ENCODE data around the gene ADORA1. TPM values are rescaled to one million over a fixed set of nuclear protein-coding genes. Genes with fewer than 3 reads are reported as not detected.

The ADORA1 gene
- total and polyA plus RNA-seq, 2 of the 4 experiments (the other 2 are of a cell fraction), result 0.36 to 0.56 TPM

DNA sequence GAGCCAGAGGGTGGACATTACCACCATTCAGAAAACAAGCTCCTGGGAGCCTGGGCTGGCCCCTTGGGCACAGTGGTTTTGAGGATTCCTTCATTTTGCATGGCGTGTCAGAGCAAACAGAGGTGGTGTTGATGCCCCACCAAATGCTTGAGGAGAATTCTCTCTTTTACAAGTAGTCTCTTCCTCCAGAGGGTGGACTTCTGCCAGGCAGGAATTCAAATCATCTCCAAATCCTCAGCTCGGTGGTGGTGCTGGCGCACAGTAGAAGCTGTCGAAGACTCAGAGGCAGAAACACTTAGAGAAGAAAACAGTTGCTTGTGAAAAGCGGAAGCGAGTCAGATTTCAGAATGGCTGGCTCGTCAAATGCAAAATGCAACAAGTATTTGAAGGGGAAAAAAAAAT, 62.4 kb downstream of the ADORA1 start:
- dilution Hi-C loops (cut with HindIII; ENCODE audit: low sequenced_read_pairs, unreplicated experiment), result no loop called here
- in situ Hi-C loops (cut with MboI; ENCODE audit: low sequenced_read_pairs), result no loop called here
- Histone ChIP-seq H3K56ac (ENCODE audit: extremely low read depth, insufficient read depth, low read length) (no peak overlapping the region), H2BK120ac (ENCODE audit: low read depth, low read length) (no peak overlapping the region), H3K14ac (replicated peaks; ENCODE audit: low read depth, low read length) (no peak overlapping the region), H3K9me1 (ENCODE audit: insufficient read depth, low read length) (no peaks in the 10 kb centered on the region), H4K8ac (ENCODE audit: low read depth in 2 of 2, low read length in 2 of 2) (no peak overlapping the region), H3K23ac (ENCODE audit: low read depth, low read length) (no peak overlapping the region), H3K4me3 (ENCODE audit: insufficient read depth, low read depth, low read length) (no peak overlapping the region), H4K5ac (ENCODE audit: low read depth, low read length) (no peak overlapping the region), H3K9ac (ENCODE audit: low read depth, low read length) (no peak overlapping the region), H3K4me2 (ENCODE audit: low read depth, low read length) (no peak overlapping the region), H3K9me3 (ENCODE audit: control insufficient read depth, insufficient read depth, low read length) (no peaks in the 10 kb centered on the region), H3K4me1 (ENCODE audit: control insufficient read depth, insufficient read depth, low read length) (peaks cover 3% of the 10 kb centered on the region; the same call in 1 of the 2 replicates), H3K4ac (ENCODE audit: low read depth, low read length) (no peak overlapping the region), H2BK15ac (ENCODE audit: low read depth, low read length) (no peak overlapping the region), H2BK20ac (ENCODE audit: low read depth, low read length) (no peak overlapping the region), H3K27me3 (ENCODE audit: control insufficient read depth, insufficient read depth, low read length) (peaks cover 20% of the 10 kb centered on the region), H2BK5ac (ENCODE audit: low read depth, low read length, poor library complexity, severe bottlenecking) (no peak overlapping the region), H4K20me1 (ENCODE audit: insufficient read depth, low read length) (no peaks in the 10 kb centered on the region), H3K18ac (ENCODE audit: low read depth, low read length) (no peak overlapping the region), H2AFZ (replicated peaks; ENCODE audit: low read length, poor library complexity) (no peak overlapping the region), H3K27ac (ENCODE audit: insufficient read depth, low read length) (no peak overlapping the region), H2AK9ac (replicated peaks; ENCODE audit: low read depth, low read length, poor library complexity) (no peak overlapping the region), H4K91ac (ENCODE audit: insufficient read depth, low read depth, low read length) (no peak overlapping the region; the same call in 1 of the 2 replicates), H2AK5ac (ENCODE audit: low read depth, low read length) (no peak overlapping the region), H3K36me3 (ENCODE audit: control insufficient read depth, insufficient read depth, low read length) (no peaks in the 10 kb centered on the region), H3K79me1 (ENCODE audit: low read depth in 1 of 2, low read length in 2 of 2) (no peaks in the 10 kb centered on the region)
- DNase-seq (peak; percentile 15), ATAC-seq (ENCODE audit: low read depth) (peak; percentile 75)
- BruUV-seq (replicated peaks), result no TSS peak
- TF ChIP-seq FOS (IDR thresholded peaks at IDR 0.05; ENCODE audit: low read depth, low read length) (no peak), BHLHE40 (IDR thresholded peaks at IDR 0.05; ENCODE audit: low read depth, low read length) (no peak), CEBPB (IDR thresholded peaks at IDR 0.05; ENCODE audit: low read depth, low read length) (no peak), CTCF (conservative IDR thresholded peaks at IDR 0.05; ENCODE audit: low read depth, low read length) (no peak), NFE2L2 (IDR thresholded peaks at IDR 0.05; ENCODE audit: low read depth, low read length) (no peak)
- TF ChIP-seq, protein P1, sequence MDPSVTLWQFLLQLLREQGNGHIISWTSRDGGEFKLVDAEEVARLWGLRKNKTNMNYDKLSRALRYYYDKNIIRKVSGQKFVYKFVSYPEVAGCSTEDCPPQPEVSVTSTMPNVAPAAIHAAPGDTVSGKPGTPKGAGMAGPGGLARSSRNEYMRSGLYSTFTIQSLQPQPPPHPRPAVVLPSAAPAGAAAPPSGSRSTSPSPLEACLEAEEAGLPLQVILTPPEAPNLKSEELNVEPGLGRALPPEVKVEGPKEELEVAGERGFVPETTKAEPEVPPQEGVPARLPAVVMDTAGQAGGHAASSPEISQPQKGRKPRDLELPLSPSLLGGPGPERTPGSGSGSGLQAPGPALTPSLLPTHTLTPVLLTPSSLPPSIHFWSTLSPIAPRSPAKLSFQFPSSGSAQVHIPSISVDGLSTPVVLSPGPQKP (IDR thresholded peaks at IDR 0.05; ENCODE audit: borderline replicate concordance, low read depth, low read length), result no peak
- intact Hi-C loops (cut with micrococcal nuclease), result no loop called here
- 47% methylated on average over 2 of the region's 7 CpGs; no CpG with 5 or more reads in 1 of the 2 experiments for WGBS, 2 experiments (ENCODE audit: extremely low coverage in 2 of 2, insufficient read length in 1 of 2)
- ChIA-PET POLR2A (ENCODE audit: unreplicated experiment) (no interaction called here), CTCF (no interaction called here)

Data from IMR-90 (cell line).